GM21381 (cell line): Measurements from ENCODE around the gene NSA2.

Experiments
- ATAC-seq: cut with Tn5 transposase; IDR thresholded peaks from one replicate; pipeline ENCODE4 v1.9.1; 2021; ENCODE audit warnings: mild to moderate bottlenecking, moderate library complexity; ENCODE audit not compliant: unreplicated experiment

NSA2 gene

GRCh38 chr5:74810915-74811314 lies 43.9 kb downstream of the NSA2 start:
- no peak for ATAC-seq

DNA sequence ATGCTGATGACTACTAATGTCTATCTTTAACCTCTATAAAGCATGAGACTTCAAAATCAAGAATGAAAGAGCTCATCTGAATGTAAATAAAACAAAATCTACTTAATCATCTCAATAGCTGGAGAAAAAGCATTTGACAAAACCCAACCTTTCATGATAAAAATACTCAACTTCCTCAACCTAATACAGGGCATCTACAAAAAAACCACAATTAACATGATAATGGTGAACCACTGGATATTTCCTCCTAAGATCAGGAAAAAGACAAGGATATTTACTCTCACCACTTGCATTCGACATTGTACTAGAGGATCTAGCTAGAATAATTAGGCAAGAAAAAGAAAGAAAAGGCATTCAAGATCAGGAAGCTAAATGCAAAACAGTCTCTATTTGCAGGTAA lies 49.8 kb downstream of the NSA2 start:
- ATAC-seq = no peak

- ATAC-seq = no peak
These were observed 55.2 kb downstream of the NSA2 start for GRCh38 chr5:74822288-74822687.

- no peak for ATAC-seq
These were observed 62.4 kb downstream of the NSA2 start for GRCh38 chr5:74829413-74829812.
